MM.1S (cell line): Measurements from ENCODE around the gene PDE11A.

Experiments
- DNase-seq: peaks from one replicate; pipeline ENCODE4 v3.0.0-alpha.2; 2015
- H2AFZ ChIP-seq: fragments of 300-600 bp; sonication (generic); 2 replicates; pipeline ENCODE4 v1.6.0; 2016; ENCODE audit warnings: antibody characterized with exemption, low read length
- H3F3A ChIP-seq: fragments of 300-600 bp; sonication (generic); 2 replicates; pipeline ENCODE4 v1.6.1; 2016; ENCODE audit warnings: mild to moderate bottlenecking, antibody characterized with exemption, low read length, moderate library complexity, mixed read lengths; ENCODE audit not compliant: insufficient read depth
- H3K27ac ChIP-seq: fragments of 300-600 bp; sonication (generic); 2 replicates; pipeline ENCODE4 v1.5.1; 2016; ENCODE audit warnings: mild to moderate bottlenecking, low read length
- H3K27me3 ChIP-seq: fragments of 300-600 bp; sonication (generic); replicated peaks from 2 replicates; pipeline ENCODE4 v1.6.0; 2016; ENCODE audit warnings: low read length; ENCODE audit not compliant: insufficient read depth
- H3K36me3 ChIP-seq: fragments of 300-600 bp; sonication (generic); replicated peaks from 2 replicates; pipeline ENCODE4 v1.6.1; 2016; ENCODE audit warnings: mild to moderate bottlenecking, low read length, mixed read lengths; ENCODE audit not compliant: insufficient read depth
- H3K4me1 ChIP-seq: fragments of 300-600 bp; sonication (generic); 2 replicates; pipeline ENCODE4 v1.6.1; 2016; ENCODE audit warnings: low read length, mixed read lengths
- H3K4me2 ChIP-seq: fragments of 300-600 bp; sonication (generic); 2 replicates; pipeline ENCODE4 v1.6.0; 2016; ENCODE audit warnings: low read depth, low read length
- H3K4me3 ChIP-seq: fragments of 300-600 bp; sonication (generic); 2 replicates; pipeline ENCODE4 v1.5.1; 2016; ENCODE audit warnings: low read length, mixed read lengths
- H3K79me2 ChIP-seq: fragments of 300-600 bp; sonication (generic); 2 replicates; pipeline ENCODE4 v1.6.1; 2016; ENCODE audit warnings: mixed run types, low read length, mixed read lengths
- H3K9ac ChIP-seq: fragments of 300-600 bp; sonication (generic); 2 replicates; pipeline ENCODE4 v1.6.1; 2016; ENCODE audit warnings: low read length, mixed read lengths
- H3K9me2 ChIP-seq: fragments of 300-600 bp; sonication (generic); replicated peaks from 2 replicates; pipeline ENCODE4 v1.6.1; 2016; ENCODE audit warnings: mild to moderate bottlenecking, low read length, mixed read lengths; ENCODE audit not compliant: insufficient read depth
- H3K9me3 ChIP-seq: fragments of 300-600 bp; sonication (generic); replicated peaks from 2 replicates; pipeline ENCODE4 v1.6.1; 2016; ENCODE audit warnings: mild to moderate bottlenecking, low read length, mixed read lengths; ENCODE audit not compliant: insufficient read depth
- H4K20me1 ChIP-seq: fragments of 300-600 bp; sonication (generic); 2 replicates; pipeline ENCODE4 v1.6.1; 2016; ENCODE audit warnings: mild to moderate bottlenecking, low read length, moderate library complexity, mixed read lengths; ENCODE audit not compliant: insufficient read depth
- CTCF ChIP-seq: fragments of 300-600 bp; sonication (generic); IDR thresholded peaks from 2 replicates; pipeline ENCODE4 v1.5.1; 2016; ENCODE audit warnings: antibody characterized with exemption, low read length, mixed read lengths
- EZH2 ChIP-seq: fragments of 300-600 bp; sonication (generic); optimal IDR thresholded peaks from 2 replicates; pipeline ENCODE3; 2017; ENCODE audit warnings: low read depth, mild to moderate bottlenecking, antibody characterized with exemption, low read length, mixed read lengths
- EZH2phosphoT487 ChIP-seq: fragments of 300-600 bp; sonication (generic); IDR thresholded peaks from 2 replicates; pipeline ENCODE4 v1.6.1; 2018; ENCODE audit warnings: antibody characterized with exemption, low read length

The PDE11A gene

DNA sequence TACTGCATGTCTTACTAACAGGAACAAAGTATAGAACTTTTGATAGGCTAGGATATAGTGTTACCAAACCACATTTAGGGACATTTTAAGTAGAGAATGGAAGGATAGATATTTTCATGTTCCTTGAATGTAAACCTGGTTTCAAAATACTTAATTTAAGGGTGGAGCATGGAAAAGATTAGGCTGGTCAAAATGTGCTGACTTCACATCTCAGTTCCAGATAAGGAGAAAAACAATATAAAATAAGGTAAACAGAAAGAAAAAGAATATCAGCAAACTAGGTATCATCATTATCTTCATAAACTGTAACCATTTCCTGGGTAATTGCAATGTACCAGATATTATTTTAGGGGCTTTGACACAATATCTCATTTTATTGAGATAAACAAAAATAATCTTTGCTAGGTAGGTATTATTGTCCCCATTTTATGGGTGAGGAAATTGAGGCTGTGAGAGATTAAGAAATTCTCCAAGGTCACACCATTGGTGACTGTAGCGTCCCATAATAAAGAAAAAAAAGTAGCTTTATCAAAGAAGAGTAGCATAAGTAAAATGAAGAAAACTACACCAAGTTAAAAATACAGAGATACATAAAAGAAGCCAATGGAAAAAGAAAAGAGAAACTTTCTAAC lies 3.6 kb downstream of the PDE11A start:
- H4K20me1 ChIP-seq: no peaks in the 10 kb centered on the region
- H2AFZ ChIP-seq: no peak overlapping the region
- no peak overlapping the region for H3K9ac ChIP-seq
- H3K4me3 ChIP-seq: no peak overlapping the region
- TF ChIP-seq EZH2phosphoT487 (no peak), CTCF (no peak), EZH2 (no peak)
- no peak overlapping the region for H3K4me2 ChIP-seq
- H3K4me1 ChIP-seq: no peaks in the 10 kb centered on the region
- H3F3A ChIP-seq: no peaks in the 10 kb centered on the region
- no peaks in the 10 kb centered on the region for H3K27me3 ChIP-seq
- H3K27ac ChIP-seq: no peak overlapping the region
- H3K36me3 ChIP-seq: no peaks in the 10 kb centered on the region
- H3K79me2 ChIP-seq: no peaks in the 10 kb centered on the region
- no peak for DNase-seq
- no peaks in the 10 kb centered on the region for H3K9me2 ChIP-seq
- no peaks in the 10 kb centered on the region for H3K9me3 ChIP-seq

GRCh38 chr2:178066890-178067669 lies 5.5 kb downstream of the PDE11A start:
- no peaks in the 10 kb centered on the region for H3K27me3 ChIP-seq
- no peaks in the 10 kb centered on the region for H3K9me2 ChIP-seq
- H3K79me2 ChIP-seq: no peaks in the 10 kb centered on the region
- no peak overlapping the region for H3K27ac ChIP-seq
- H4K20me1 ChIP-seq: no peaks in the 10 kb centered on the region
- H3K9ac ChIP-seq: no peak overlapping the region
- H3K9me3 ChIP-seq: no peaks in the 10 kb centered on the region
- H3K4me2 ChIP-seq: no peak overlapping the region
- DNase-seq: no peak
- no peaks in the 10 kb centered on the region for H3K36me3 ChIP-seq
- H3F3A ChIP-seq: no peaks in the 10 kb centered on the region
- H3K4me3 ChIP-seq: no peak overlapping the region
- no peak for TF ChIP-seq CTCF
- no peak for TF ChIP-seq EZH2
- no peak for TF ChIP-seq EZH2phosphoT487
- H2AFZ ChIP-seq: no peak overlapping the region
- no peaks in the 10 kb centered on the region for H3K4me1 ChIP-seq

GRCh38 chr2:178066324-178066723 lies 6.3 kb downstream of the PDE11A start:
- H4K20me1 ChIP-seq: no peaks in the 10 kb centered on the region
- no peaks in the 10 kb centered on the region for H3K36me3 ChIP-seq
- H3K4me3 ChIP-seq: no peak overlapping the region
- H3K9me3 ChIP-seq: no peaks in the 10 kb centered on the region
- no peak overlapping the region for H2AFZ ChIP-seq
- H3K27ac ChIP-seq: no peak overlapping the region
- no peaks in the 10 kb centered on the region for H3K9me2 ChIP-seq
- no peak overlapping the region for H3K9ac ChIP-seq
- no peaks in the 10 kb centered on the region for H3K27me3 ChIP-seq
- no peaks in the 10 kb centered on the region for H3K4me1 ChIP-seq
- TF ChIP-seq CTCF: no peak
- TF ChIP-seq EZH2: no peak
- TF ChIP-seq EZH2phosphoT487: no peak
- no peak overlapping the region for H3K4me2 ChIP-seq
- no peaks in the 10 kb centered on the region for H3F3A ChIP-seq
- H3K79me2 ChIP-seq: no peaks in the 10 kb centered on the region
- DNase-seq: no peak
